ENCODE results near the gene GPR83. TPM values are rescaled to one million over a fixed set of nuclear protein-coding genes. Genes with fewer than 3 reads are reported as not detected.

Gene GPR83
- total RNA-seq, result not detected in 2 replicates

GRCh38 chr11:94400839-94401772, at the start of gene GPR83:
Gene GPR83, minus strand, starts transcription at chr11:94401419. Its CDS starts 172 bp downstream, at chr11:94401247.

Other genes starting within 250 kb of the GPR83 start
- gene IZUMO1R, start 96.8 kb downstream of the GPR83 start, total RNA-seq, result not detected in 2 replicates
- 5.6 and 6.6 TPM in 2 replicates for gene MRE11, start 92.4 kb upstream of the GPR83 start, total RNA-seq
- gene ANKRD49, start 92.6 kb upstream of the GPR83 start, total RNA-seq, result 9.0 and 11.3 TPM in 2 replicates
- not detected in 2 replicates for gene C11orf97, start 111.0 kb upstream of the GPR83 start, total RNA-seq
- gene FUT4, start 142.5 kb upstream of the GPR83 start, total RNA-seq, result 4.0 and 5.1 TPM in 2 replicates
- 0.82 and 1.4 TPM in 2 replicates for gene PIWIL4, start 165.9 kb upstream of the GPR83 start, total RNA-seq

Measured in pericardium fibroblast (primary cell).